Amygdala (tissue), 56 donors: ENCODE data around the gene TNFSF9.
"Not testable (repeated sequence)": the region's sequence is repeated elsewhere in the genome, so short reads cannot be mapped to it uniquely, and the experiment has no call there.

Source experiments
- DNase-seq, 56 donors: peaks; one replicate each; lab custom pipeline; 2025; lab: John Stamatoyannopoulos, UW

TNFSF9 gene

DNA sequence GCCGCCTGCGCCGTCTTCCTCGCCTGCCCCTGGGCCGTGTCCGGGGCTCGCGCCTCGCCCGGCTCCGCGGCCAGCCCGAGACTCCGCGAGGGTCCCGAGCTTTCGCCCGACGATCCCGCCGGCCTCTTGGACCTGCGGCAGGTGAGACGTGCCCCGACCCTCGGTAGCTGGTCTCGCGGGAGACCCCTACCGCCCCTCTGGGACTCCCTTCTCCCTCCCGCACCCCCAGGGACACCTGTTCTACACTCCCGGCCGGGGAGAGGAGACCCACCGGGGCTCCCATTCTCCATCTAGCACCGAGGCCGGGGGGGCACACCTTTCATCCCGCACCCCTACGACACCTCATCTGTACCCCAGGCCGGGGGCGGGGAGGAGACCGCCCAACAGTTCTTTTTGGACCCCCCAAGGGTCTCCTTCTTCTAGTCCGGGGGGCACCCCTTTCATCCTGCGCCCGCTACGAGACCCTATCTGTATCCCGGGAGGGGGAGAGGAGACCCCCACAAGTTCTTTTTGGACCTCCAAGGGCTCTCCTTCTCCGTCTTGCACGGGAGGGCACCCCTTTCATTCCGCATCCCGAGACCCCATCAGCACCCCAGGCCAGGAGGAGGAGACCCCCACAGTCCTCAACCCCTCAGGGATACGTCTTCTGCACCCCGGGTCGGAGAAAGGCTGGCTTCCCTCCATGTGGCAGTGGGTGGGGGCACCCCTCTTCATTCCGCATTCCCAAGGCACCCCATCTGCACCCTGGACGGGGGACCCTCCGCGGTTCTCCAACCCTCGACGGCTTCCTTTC, 533 bp downstream of the TNFSF9 start:
- DNase-seq, result peak in 1 of 56 donors; percentile 87

GRCh38 chr19:6531956-6532243, 1.1 kb downstream of the TNFSF9 start:
- DNase-seq, result no peak

DNA sequence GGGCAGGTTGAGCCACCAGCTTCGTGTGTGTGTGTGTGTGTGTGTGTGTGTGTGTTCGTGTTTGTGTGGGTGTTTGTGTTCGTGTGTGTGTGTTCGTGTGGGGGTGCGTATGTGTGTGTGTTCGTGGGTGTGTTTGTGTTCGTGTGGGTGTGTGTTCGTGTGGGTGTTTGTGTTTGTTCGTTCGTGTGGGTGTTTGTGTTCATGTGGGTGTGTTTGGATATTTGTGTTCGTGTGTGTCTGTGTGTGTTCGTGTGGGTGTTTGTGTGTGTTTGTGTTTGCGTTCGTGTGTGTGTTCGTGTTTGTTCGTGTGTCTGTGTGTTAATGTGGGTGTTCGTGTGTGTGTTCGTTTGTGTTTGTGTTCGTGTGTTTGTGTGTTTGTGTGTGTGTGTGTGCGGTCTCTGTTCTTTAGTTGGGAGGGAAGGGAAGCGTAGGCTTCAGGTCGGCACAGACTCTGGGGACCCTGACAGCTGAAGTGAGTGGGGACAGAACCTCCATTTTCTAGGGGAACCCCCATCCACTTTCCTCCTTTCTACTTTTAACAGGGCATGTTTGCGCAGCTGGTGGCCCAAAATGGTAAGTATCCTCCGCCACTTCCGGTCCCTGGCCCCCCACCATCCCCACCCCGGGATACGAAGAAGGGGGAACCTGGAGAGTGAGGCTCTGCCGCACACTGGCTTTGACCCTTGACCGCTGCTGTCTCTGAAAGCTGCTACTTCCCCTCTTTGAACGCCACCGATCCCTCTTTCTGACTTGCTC, 1.6 kb downstream of the TNFSF9 start:
- DNase-seq, result peak in 1 of 56 donors; percentile 21

- no peak for DNase-seq
Observed at GRCh38 chr19:6533000-6533328, 2.1 kb downstream of the TNFSF9 start.

- no peak for DNase-seq
Observed at GRCh38 chr19:6533746-6534418, 3.1 kb downstream of the TNFSF9 start.

DNA sequence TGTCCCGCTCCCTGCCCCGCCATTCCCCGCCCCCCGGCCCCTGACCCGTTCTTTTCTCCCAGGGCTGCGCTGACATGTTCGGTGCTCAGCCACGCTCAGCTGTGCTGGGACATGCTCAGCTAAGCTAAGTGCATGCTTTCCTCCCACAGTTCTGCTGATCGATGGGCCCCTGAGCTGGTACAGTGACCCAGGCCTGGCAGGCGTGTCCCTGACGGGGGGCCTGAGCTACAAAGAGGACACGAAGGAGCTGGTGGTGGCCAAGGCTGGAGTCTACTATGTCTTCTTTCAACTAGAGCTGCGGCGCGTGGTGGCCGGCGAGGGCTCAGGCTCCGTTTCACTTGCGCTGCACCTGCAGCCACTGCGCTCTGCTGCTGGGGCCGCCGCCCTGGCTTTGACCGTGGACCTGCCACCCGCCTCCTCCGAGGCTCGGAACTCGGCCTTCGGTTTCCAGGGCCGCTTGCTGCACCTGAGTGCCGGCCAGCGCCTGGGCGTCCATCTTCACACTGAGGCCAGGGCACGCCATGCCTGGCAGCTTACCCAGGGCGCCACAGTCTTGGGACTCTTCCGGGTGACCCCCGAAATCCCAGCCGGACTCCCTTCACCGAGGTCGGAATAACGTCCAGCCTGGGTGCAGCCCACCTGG, 3.7 kb downstream of the TNFSF9 start:
- DNase-seq, result no peak

GRCh38 chr19:6535558-6536137, 4.8 kb downstream of the TNFSF9 start:
- no peak for DNase-seq

DNA sequence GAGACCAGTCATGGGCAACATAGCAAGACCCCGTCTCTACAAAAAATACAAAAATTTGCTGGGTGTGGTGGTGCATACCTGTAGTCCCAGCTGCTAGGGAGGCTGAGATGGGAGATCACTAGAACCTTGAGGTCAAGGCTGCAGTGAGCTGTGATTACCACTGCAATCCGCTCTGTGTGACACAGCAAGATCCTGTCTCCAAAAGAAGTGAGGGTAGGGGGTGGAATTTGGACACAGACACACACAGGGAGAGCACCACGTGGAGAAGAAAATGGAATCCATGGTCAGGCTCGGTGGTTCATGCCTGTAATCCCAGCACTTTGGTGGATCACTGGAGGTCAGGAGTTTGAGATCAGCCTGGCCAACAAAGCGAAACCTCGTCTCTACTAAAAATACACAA, 8.7 kb downstream of the TNFSF9 start:
- DNase-seq, result no peak

DNA sequence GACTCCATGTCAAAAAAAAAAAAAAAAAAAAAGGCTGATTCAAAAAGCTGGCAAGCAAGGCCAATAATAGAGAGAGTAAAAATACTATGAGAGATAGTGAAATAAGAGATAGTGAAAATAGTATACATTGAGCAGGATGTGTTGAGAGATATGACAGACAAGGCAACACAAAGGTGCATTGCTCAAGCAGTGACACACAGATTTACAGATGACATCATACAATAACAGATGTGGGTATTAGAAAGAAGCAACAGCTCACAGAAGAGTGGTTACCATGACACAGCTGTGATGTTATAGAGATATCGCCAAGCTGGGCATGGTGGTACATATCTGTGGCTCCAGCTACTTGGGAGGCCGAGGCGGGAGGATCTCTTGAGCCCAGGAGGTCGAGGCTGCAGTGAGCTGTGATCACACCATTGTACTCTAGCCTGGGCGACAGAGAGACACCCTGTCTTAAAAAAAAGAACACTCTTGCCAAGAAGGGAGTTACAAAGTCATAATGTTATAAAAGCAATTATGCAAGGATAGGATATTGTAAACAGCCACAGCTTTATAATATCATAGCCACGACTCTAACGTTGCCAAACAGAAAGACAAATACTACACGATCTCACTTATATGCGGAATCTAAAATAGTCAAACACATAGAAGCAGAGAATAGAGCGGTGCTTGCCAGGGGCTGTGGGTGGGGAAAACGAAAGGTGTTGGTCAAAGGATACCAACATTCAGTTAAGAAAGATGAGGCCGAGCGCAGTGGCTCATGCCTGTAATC, 10.3 kb downstream of the TNFSF9 start:
- no peak for DNase-seq

DNA sequence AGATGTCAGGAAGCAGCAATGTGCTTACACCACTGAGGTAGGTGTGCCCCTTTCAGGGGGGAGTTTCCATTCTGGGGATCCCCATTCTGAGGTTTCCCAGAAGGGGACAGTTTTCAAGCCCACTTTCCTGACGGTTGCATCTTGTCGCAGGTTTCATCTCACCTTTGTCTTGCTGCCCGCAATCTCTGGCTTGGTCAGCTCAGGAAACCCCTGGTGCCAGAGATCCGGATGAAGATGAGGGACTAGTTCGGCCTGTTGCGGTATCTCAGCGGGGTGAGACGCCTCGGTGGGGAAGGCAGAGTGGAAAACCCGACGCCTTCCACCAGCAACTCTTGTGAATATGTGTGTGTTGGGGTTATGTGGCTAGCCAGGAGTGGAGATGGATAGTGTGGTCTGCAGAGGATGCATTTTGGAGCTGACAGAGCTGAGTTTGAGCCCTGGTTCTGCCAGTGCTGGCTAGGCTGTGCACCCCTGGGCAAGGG, 13.1 kb downstream of the TNFSF9 start:
- DNase-seq, result no peak

DNA sequence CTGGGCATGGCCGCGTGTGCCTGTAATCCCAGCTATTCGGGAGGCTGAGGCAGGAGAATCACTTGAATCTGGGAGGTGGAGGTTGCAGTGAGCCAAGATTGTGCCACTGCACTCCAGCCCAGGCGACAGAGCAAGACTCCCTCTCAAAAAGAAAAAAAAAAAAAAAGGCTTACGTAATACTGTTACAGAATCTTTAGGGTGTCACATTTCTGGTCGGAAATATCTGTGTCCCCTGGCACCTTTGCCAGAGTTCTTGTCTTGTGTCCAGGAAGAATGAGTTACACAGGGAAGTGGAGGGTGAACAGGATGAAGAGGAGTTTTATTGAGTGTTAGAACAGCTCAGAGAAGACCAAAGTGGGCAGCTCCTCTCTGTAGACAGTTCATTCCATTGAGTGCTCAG, 19.9 kb downstream of the TNFSF9 start:
- not testable (repeated sequence) for DNase-seq

DNA sequence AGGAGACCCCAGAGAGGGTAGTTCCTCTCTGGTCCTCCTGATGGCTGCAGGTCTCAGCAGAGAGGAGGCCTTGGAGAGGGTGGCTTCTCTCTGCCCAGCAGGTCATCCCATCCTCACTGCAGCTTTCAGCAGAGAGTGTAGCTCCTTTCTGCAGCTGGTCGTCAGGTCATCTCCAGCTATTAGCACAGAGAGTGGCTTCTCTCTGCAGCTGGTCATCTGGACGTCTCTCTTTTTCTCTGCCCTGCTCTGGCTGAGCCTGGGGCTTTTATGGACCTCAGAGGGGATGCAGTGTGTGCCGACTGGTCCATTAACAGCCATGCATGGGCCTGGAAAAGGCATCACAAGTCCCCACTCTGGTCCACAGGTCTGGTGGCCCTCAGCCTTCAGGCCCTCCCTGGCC, 20.3 kb downstream of the TNFSF9 start:
- no peak for DNase-seq

DNA sequence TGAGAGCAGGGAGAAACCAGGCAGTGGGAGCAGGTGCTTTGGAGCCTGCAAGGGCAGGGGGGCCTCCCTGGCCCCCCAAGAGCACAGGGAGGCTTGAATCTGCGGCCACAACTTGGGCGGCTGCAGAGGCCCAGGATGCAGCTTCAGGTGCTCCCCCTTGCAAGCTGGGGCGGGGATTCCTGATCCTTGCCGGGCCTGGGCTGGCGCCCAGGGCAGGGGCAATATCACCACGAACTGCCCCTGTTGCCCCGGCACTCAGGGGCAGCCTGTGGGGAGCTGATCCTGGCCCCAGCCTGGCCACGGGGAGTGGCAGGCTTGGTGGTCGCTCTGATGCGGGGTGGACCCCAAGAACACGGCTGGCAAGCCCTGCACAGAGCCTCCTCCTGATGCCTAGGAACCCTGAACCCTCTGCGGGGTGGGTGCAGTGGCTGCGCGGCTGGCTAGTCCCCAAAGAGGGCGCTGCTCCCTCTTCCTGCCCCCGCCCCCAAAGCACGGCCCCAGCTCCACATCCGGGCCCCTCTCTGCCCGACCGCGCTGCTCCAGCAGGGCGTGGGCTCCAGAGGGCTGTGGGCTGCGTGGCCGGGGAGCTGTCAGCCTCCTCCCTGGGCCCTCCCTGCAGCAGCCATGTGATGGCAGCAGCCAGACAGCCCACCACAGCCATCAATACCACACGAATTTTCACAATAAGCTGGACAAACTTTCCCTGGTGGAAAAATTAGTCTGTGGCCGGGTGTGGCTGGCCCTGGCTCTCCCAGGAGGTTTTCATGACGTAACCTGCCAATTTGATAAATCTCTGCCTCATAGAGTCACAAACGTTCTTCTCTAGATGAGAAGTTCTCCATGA, 21.0 kb downstream of the TNFSF9 start:
- DNase-seq, result no peak

DNA sequence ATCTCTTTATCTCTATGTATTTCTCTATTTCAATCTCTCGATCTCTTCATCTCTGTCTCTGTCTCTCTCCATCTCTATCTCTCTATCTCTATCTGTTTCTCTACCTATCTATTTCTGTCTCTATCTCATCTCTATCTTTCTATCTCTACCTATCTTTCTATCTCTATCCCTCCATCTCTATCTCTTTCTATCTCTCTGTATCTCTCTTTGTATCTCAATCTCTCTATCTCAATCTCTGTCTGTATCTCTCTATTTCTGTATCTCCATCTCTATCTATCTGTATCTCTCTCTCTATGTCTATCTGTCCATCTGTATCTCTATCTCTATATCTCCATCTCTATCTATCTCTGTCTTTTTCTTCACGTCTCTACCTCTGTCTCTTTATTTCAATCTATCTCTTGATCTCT, 25.2 kb downstream of the TNFSF9 start:
- no peak for DNase-seq

DNA sequence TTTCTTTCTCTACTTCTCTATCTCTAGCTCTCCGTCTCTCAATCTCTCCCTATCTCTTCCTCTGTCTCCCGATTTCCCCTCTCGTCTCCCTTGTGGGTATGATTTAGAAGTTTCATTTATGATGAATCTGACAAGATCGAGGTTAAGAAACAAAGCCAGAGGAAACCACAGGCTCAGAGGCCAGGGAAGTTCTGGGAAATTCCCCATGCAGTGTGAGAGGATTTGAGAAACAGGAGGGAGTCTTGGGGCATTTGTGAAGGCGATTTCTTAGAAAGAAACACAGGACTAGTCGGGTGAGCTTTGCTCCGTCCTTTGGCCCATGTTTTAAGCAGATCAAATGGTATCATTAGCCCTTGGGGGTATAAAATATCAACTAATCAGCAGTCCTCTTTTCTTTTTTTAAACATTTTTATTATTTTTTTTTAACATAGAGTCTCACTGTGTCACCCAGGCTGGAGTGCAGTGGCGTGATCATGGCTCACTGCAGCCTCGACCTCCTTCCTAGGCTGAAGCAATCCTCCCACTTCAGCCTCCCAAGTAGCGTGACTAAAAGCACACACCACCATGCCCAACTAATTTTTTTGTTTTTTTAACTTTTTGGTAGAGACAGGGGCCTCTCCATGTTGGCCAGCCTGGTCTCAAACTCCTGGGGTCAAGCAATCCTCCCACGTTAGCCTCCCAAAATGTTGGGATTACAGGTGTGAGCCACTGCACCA, 25.8 kb downstream of the TNFSF9 start:
- DNase-seq, result no peak

DNA sequence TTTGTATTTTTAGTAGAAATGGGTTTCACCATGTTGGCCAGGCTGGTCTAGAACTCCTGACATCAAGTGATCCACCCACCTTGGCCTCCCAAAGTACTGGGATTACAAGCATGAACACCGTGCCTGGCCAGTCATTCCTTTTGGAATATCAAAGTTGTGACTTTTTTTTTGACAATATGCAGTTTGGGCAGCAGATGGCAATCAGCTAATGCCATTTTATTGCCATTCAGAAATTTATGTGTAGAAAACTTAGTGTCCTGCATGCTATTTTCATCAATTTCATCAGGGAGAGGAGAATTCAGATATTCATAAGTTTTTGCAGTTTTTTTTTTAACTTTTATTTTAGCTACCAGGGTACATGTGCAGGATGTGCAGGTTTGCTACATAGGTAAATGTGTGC, 31.6 kb downstream of the TNFSF9 start:
- DNase-seq, result not testable (repeated sequence)

- no peak for DNase-seq
Observed at GRCh38 chr19:6564393-6564792, 33.6 kb downstream of the TNFSF9 start.

- DNase-seq, result not testable (repeated sequence)
Observed at GRCh38 chr19:6566727-6567126, 35.9 kb downstream of the TNFSF9 start.
